Stimulated activated CD4-positive, alpha-beta T cell treated with anti-CD3 and anti-CD28 coated beads, Interleukin-2, amount 100 ng/mL, for 48 hours (primary cell): ENCODE measurements around the gene CTNNBL1.

Experiments used
- DNase-seq, 2 donors: peaks; one replicate each; pipeline ENCODE4 v3.0.0-alpha.2; 2020

The CTNNBL1 gene

DNA sequence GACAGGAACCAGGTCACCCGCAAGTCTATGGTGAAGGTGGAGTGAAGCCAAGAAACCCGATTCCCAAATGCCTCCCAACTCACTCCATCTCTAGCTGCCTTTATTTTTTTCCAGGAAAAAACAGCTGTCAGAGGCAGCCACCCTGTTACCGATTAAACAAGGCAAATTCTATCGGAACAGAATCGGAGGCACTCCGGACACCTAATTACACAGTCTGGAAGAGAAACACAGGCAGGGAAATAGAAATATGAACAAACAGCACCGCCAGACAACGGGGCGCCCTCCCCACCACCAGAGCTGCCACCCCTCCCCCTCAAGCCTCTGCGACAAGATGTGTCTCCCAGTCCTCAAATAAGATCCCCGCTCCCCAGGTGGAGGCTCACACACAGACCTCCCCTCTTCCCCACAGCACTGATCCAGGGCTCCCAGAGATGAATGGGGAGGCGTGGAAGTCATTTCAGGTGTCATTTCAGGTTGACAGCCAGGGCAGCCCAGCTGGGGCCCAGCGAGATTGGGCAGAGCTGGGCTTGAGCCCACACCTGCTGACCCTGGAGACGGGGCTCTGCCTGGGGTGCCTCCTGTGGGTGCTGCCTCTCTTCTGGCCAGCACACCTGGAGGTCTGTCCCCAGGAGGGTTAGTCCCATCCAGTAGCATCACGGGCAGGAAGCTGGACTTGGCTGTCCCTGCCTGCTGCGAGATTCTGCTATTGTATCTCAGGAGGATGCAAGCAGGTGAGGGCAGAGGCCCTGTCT, 189.3 kb downstream of the CTNNBL1 start:
- DNase-seq, result no peak

DNA sequence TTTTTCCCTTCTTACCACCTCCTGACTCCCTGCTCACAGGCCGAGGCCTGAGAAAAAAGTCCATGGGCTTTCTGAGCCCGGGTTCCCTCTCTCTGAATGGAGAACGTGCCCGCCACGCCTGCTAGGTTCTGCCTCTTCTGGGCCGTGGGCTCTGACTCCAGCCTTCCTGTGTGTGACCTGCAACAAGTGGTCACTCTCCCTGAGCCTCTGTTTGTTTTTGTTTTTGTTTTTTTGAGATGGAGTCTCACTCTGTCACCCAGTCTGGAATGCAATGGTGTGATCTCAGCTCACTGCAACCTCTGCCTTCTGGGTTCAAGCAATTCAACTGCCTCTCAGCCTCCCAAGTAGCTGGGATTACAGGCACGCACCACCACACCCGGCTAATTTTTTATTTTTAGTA, 191.2 kb downstream of the CTNNBL1 start:
- DNase-seq, result no peak

GRCh38 chr20:37885593-37886503, 192.0 kb downstream of the CTNNBL1 start:
- no peak for DNase-seq

DNA sequence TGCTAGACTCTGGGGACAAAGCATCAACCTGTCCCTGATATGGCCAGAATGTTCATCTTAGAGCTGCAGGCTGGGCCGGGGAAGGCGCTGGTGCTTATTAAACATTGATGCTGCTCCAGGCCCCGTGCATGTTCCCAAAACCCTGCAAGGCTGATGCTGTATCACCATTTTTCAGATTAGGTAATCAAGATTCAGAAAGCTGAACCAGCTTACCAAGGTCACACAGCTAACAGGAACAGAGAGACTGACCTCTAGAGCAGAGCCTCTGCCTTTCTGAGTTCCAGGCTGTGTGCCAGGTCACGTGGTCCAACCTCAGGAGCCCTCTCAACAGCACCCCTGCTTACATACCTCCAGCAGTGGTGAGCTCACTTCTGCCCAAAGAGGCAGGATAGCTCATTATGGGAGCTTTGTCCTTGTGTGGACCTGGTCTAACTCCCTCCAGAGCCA, 193.0 kb downstream of the CTNNBL1 start:
- DNase-seq, result no peak

DNA sequence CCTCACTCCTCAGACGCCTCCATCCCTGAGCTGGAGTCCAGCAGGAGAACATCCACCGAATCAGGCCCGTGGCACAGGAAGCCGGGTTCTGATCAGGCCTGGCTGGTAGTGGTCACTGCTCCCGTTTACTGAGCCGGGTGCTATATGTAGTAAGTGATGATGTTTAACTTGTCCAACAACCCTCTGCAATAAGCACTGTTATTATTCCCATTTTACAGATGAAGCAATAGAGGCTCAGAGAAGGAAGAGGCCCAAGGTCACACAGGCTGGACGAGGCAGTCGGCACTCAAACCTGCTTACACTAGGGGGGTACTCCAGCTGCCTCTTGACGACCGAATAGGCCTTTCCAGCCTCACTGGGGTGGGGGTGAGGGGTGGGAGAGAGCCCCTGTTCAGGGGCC, 194.8 kb downstream of the CTNNBL1 start:
- DNase-seq, result no peak

GRCh38 chr20:37890108-37890507, 196.3 kb downstream of the CTNNBL1 start:
- no peak for DNase-seq

- DNase-seq, result no peak
These were observed 196.8 kb downstream of the CTNNBL1 start for GRCh38 chr20:37890643-37891042.

DNA sequence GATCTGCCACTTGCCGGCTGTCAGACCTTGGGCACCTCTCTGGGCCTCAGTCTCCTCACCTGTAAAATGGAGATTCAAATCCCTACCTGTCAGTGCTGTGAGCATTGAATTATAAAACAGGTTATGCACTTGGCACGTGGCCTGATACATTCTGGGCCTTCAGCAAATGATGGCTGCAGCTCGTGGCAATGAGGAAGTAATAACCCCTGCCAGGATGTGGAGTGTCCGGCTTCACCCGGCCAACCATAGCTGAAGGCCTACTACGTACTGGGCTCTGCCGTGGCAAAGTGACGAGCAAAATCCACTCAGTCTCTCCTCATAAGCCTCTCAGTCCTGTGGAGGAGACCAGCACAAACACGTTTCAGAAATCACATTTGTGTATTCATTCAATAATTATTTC, 198.2 kb downstream of the CTNNBL1 start:
- DNase-seq, result no peak

- no peak for DNase-seq
These were observed 199.9 kb downstream of the CTNNBL1 start for GRCh38 chr20:37893566-37894241.

GRCh38 chr20:37894454-37894853, 200.6 kb downstream of the CTNNBL1 start:
- DNase-seq, result no peak

- DNase-seq, result no peak
These were observed 201.3 kb downstream of the CTNNBL1 start for GRCh38 chr20:37895166-37895565.

- DNase-seq, result no peak
These were observed 203.2 kb downstream of the CTNNBL1 start for GRCh38 chr20:37896932-37897548.

GRCh38 chr20:37898233-37899104, 204.6 kb downstream of the CTNNBL1 start:
- DNase-seq, result no peak

DNA sequence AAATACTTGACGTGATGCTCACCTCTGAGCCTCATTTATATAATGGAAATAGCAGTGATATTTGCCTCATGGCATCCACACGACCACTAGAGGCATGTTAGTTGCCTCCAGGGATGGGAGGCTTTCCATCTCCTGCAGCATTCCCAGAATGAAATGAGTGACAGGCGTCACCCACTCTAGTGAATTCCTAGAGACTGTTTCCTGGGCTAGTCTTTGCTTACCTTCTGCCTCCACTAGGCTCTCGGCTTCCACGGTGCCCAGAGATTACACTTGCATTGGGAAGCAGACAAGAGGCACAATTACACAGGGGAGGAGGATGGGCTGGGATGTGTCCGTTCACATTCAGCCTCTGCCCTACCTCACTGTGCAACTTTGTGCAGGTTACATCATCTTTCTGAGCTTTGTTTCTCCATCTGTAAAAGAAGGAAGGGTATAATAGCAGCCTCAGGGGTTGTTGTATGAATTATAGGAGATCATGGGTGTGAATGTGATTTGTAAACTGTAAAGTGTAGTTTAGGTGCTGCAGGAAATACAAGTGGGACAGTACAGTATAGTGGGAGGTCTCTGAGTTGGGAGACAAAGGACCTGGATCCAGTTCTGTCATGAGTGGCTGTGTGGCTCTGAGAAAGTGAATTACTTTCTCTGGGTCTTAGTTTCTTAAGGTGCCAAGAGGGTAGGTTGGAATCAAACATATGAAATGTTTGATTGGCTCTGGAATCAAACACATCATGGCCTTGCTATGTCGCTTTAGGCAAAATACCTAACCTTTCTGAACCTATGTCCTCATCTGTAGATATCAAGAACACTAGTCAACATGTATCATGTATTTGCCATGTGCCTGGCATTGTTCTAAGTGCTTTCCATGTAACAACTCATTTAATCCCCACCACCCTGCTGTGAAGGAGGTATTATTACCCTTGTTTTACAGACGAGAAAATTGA, 205.5 kb downstream of the CTNNBL1 start:
- no peak for DNase-seq

- no peak for DNase-seq
These were observed 207.4 kb downstream of the CTNNBL1 start for GRCh38 chr20:37901240-37901639.

DNA sequence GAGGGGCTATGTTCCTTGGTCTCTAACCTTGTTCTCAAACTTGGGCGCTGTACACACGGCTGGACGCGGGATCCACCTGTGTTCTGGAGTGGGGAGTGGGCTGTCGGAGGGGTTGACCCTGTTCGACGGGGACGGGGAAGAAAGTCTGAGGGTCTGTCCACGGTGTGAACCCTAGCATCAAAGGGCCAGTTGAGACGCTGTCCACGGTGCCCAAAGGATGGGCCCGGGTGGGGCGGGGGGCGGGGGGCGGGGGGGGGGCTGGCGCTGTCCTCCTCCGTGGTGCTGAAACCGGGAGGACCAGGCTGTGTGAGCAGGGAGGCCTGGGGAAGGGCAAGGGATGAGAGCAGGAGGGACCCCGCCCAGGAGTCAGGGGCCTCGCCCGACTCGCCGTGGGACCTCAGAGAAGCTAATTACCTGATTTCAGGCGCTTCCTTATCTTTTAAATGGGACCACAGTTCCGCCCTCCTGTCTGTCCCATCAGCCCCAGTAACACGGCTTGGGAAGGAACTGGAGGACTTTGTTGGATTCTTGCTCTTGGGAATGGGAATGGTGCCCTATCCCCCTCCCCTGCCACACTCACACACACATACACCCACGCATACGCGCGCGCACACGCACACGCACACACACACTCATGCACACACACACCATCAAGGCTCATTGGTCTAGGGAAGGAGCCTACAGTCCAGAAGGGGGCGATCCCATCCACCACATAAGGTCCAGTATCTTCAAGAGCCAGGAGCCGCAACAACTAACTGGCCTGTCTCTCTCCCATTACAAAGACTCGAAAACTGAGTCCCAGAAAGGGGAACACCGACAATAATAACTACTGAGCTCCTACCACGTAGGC, 208.0 kb downstream of the CTNNBL1 start:
- DNase-seq, result no peak

DNA sequence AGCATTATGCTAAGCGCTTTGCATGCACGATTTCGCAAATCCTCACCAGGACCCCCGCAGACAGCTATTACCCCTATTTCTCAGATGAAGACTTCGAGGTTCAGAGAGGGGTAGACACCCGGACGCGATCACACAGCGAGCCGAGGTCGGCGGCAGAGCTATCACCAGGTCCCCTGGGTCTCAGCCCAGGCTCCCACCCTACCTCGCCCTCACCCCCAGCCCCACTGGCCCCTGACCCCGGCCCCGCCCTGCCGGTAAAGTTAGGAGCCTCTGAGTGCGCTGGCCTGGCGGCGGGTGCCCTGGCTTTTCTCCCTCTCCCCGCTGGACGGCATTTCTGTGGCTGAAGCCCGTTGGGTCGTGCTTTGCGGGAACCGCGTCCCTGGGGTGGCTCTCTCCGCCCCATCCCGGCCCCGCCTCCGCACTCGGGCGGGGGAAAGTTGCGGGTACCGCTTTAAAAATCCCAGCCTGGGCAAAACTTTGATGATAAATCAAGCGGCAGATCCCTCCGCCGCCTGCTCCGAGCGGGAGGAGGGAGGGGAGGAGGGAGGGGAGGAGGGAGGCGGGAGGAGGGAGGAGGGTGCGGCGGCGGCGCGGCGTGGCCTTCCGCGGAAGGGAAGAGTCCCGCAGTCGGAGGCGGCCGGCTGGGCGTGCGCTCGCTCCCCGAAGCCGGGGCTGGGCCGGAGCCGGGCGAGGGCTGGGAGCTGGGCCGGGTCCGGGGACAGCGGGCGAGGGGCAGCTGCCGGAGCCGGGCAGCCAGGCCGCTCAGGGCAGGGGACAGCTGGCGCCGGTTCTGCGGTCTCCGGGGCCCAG, 208.9 kb downstream of the CTNNBL1 start, which contains the start of gene VSTM2L:
TSS of gene VSTM2L (plus strand) at position 624 of the 810 bp plus-strand sequence. CDS start 224 bp downstream, outside the sequence.
- no peak for DNase-seq

- DNase-seq, result no peak
These were observed 209.6 kb downstream of the CTNNBL1 start for GRCh38 chr20:37903317-37904007.
